Adipocyte (in vitro differentiated cells): ENCODE results near the gene CFAP46.
"Not testable (repeated sequence)": the region's sequence is repeated elsewhere in the genome, so short reads cannot be mapped to it uniquely, and the experiment has no call there.

Experiments used
- DNase-seq: peaks from one replicate; pipeline ENCODE4 v3.0.0-alpha.2; 2015; ENCODE audit warnings: low read depth
- H3K27me3 ChIP-seq: replicated peaks from 2 replicates; pipeline ENCODE4 v1.7.0; 2013; ENCODE audit warnings: mild to moderate bottlenecking, low read length, moderate library complexity; ENCODE audit not compliant: control insufficient read depth, insufficient read depth
- H3K36me3 ChIP-seq: 2 replicates; pipeline ENCODE4 v1.7.0; 2013; ENCODE audit warnings: low read length, mild to moderate bottlenecking, moderate library complexity; ENCODE audit not compliant: control insufficient read depth, insufficient read depth, severe bottlenecking
- H3K4me1 ChIP-seq: 2 replicates; pipeline ENCODE4 v1.7.0; 2013; ENCODE audit warnings: mild to moderate bottlenecking, low read length, moderate library complexity; ENCODE audit not compliant: control insufficient read depth, insufficient read depth
- H3K4me3 ChIP-seq: 2 replicates; pipeline ENCODE4 v1.7.0; 2013; ENCODE audit warnings: mild to moderate bottlenecking, low read length, moderate library complexity
- H3K9ac ChIP-seq: 2 replicates; pipeline ENCODE4 v1.7.0; 2013; ENCODE audit warnings: mild to moderate bottlenecking, low read length, moderate library complexity
- H3K9me3 ChIP-seq: 2 replicates; pipeline ENCODE4 v1.7.0; 2013; ENCODE audit warnings: mild to moderate bottlenecking, low read length, moderate library complexity; ENCODE audit not compliant: control insufficient read depth

CFAP46 gene

GRCh38 chr10:132960631-132961419 lies 18.5 kb upstream of the CFAP46 start:
- Histone ChIP-seq H3K27me3 (peaks cover 31% of the 10 kb centered on the region), H3K4me1 (peaks cover 11% of the 10 kb centered on the region), H3K9me3 (no peaks in the 10 kb centered on the region), H3K9ac (no peak overlapping the region), H3K4me3 (no peak overlapping the region), H3K36me3 (no peaks in the 10 kb centered on the region)
- DNase-seq: no peak

- no peak overlapping the region for H3K9ac ChIP-seq
- H3K4me3 ChIP-seq: no peak overlapping the region
- DNase-seq: no peak
- H3K36me3 ChIP-seq: no peaks in the 10 kb centered on the region
- H3K27me3 ChIP-seq: peaks cover 32% of the 10 kb centered on the region
- H3K4me1 ChIP-seq: peaks cover 11% of the 10 kb centered on the region
- H3K9me3 ChIP-seq: no peaks in the 10 kb centered on the region
These were observed 17.7 kb upstream of the CFAP46 start for GRCh38 chr10:132960071-132960472.

GRCh38 chr10:132959559-132959961 lies 17.2 kb upstream of the CFAP46 start:
- Histone ChIP-seq H3K27me3 (peaks cover 37% of the 10 kb centered on the region), H3K4me1 (peaks cover 11% of the 10 kb centered on the region)
- DNase-seq: no peak

GRCh38 chr10:132958883-132959558 lies 16.7 kb upstream of the CFAP46 start:
- Histone ChIP-seq H3K4me3 (no peak overlapping the region), H3K4me1 (peaks cover 11% of the 10 kb centered on the region), H3K9ac (no peak overlapping the region), H3K9me3 (no peaks in the 10 kb centered on the region), H3K27me3 (peaks cover 41% of the 10 kb centered on the region), H3K36me3 (no peaks in the 10 kb centered on the region)
- DNase-seq: no peak

More at GRCh38 chr10:132959559-132959961, 17.2 kb upstream of the CFAP46 start:
- Histone ChIP-seq H3K9me3 (no peaks in the 10 kb centered on the region), H3K9ac (no peak overlapping the region), H3K4me3 (no peak overlapping the region), H3K36me3 (no peaks in the 10 kb centered on the region)

GRCh38 chr10:132957981-132958882 lies 15.9 kb upstream of the CFAP46 start:
- Histone ChIP-seq H3K9ac (no peak overlapping the region), H3K4me3 (no peak overlapping the region), H3K27me3 (peaks cover 49% of the 10 kb centered on the region), H3K9me3 (no peaks in the 10 kb centered on the region), H3K36me3 (no peaks in the 10 kb centered on the region), H3K4me1 (peaks cover 11% of the 10 kb centered on the region)
- no peak for DNase-seq

- DNase-seq: no peak
- H3K27me3 ChIP-seq: peaks cover 56% of the 10 kb centered on the region
- no peaks in the 10 kb centered on the region for H3K9me3 ChIP-seq
These were observed 14.8 kb upstream of the CFAP46 start for GRCh38 chr10:132957131-132957530.

GRCh38 chr10:132956259-132956658 lies 13.9 kb upstream of the CFAP46 start:
- H3K4me1 ChIP-seq, DNase-seq, H3K9ac ChIP-seq, H3K9me3 ChIP-seq, H3K4me3 ChIP-seq, H3K36me3 ChIP-seq: not testable (repeated sequence)
- peaks cover 60% of the 10 kb centered on the region for H3K27me3 ChIP-seq

More at GRCh38 chr10:132957131-132957530, 14.8 kb upstream of the CFAP46 start:
- Histone ChIP-seq H3K36me3 (no peaks in the 10 kb centered on the region), H3K4me1 (peaks cover 5% of the 10 kb centered on the region), H3K4me3 (no peak overlapping the region), H3K9ac (no peak overlapping the region)

- Histone ChIP-seq H3K9ac (no peak overlapping the region), H3K4me3 (no peak overlapping the region), H3K27me3 (peaks cover 68% of the 10 kb centered on the region), H3K36me3 (no peaks in the 10 kb centered on the region), H3K4me1 (no peaks in the 10 kb centered on the region), H3K9me3 (no peaks in the 10 kb centered on the region)
- no peak for DNase-seq
These were observed 13.1 kb upstream of the CFAP46 start for GRCh38 chr10:132955479-132955878.

- no peak for DNase-seq
- peaks cover 78% of the 10 kb centered on the region for H3K27me3 ChIP-seq
- no peak overlapping the region for H3K4me3 ChIP-seq
- H3K36me3 ChIP-seq: no peaks in the 10 kb centered on the region
- no peaks in the 10 kb centered on the region for H3K4me1 ChIP-seq
- H3K9ac ChIP-seq: no peak overlapping the region
- H3K9me3 ChIP-seq: peaks cover 3% of the 10 kb centered on the region
These were observed 11.1 kb upstream of the CFAP46 start for GRCh38 chr10:132953428-132953827.

- H3K27me3 ChIP-seq: peaks cover 68% of the 10 kb centered on the region
- no peaks in the 10 kb centered on the region for H3K4me1 ChIP-seq
- no peak for DNase-seq
- H3K9ac ChIP-seq: no peak overlapping the region
- H3K4me3 ChIP-seq: no peak overlapping the region
- H3K9me3 ChIP-seq: peaks cover 3% of the 10 kb centered on the region
- no peaks in the 10 kb centered on the region for H3K36me3 ChIP-seq
These were observed 9.6 kb upstream of the CFAP46 start for GRCh38 chr10:132951926-132952325.

GRCh38 chr10:132948351-132948750 lies 6.0 kb upstream of the CFAP46 start:
- no peaks in the 10 kb centered on the region for H3K36me3 ChIP-seq
- no peak for DNase-seq
- H3K4me1 ChIP-seq: no peaks in the 10 kb centered on the region
- H3K27me3 ChIP-seq: peaks cover 56% of the 10 kb centered on the region
- peaks cover 3% of the 10 kb centered on the region for H3K9me3 ChIP-seq
- no peak overlapping the region for H3K4me3 ChIP-seq
- H3K9ac ChIP-seq: no peak overlapping the region
